Central memory CD4-positive, alpha-beta T cell (primary cell): ENCODE measurements around the gene SLC30A7.

Experiments
- DNase-seq: peaks from one replicate; pipeline ENCODE4 v3.0.0; 2022

The SLC30A7 gene

DNA sequence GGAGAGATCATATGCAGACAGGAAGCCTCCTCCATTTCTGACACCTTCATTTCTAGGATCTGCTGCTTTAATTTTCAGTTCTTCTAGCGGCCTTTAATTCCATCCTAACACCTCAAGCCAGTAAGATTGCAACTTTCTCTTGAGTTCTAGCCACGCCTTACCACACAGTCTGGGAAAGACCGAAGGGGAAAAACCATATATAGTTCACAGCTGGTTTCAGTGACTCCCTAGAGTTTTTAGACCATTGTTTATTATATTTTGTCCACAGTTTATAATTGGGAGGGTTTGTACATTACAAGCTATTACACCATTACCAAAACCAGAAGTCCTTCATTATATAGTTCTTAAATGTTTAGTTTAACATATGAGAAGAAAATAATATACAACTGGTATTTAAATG lies 92.2 kb downstream of the SLC30A7 start:
- no peak for DNase-seq

DNA sequence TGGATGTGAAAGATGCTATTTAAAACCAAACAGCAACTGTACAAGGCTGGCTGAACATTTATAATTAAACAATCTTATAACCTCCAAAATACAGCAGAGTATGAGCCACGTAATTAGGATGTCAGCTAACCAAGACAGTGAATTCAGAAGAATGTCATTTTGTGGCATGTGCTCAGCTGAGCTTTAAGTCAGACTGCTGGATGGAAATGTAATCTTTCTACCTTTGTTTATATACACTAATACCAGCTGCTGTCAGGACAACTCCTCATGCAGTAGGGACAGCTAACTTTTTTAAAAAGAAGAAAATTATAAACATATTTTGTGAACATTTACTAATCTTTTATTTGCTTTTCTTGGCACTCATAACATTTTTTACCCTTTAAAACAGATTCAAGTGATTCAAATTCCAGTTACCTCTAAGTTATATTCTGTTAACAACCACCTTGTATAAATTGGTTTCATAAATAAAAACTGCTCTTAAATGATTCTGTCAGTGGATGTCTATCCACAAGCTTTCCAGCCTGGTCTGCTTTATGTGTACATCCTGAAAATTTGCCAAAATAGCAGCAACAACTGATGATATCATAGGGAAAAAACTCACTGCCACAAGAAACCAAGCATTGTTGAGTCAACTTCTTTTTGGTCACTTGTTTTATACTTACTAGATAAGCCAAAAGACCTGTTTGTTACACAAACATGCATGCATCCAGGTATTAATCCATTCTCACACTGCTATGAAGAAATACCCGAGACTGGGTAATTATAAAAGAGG lies 93.6 kb downstream of the SLC30A7 start:
- no peak for DNase-seq

DNA sequence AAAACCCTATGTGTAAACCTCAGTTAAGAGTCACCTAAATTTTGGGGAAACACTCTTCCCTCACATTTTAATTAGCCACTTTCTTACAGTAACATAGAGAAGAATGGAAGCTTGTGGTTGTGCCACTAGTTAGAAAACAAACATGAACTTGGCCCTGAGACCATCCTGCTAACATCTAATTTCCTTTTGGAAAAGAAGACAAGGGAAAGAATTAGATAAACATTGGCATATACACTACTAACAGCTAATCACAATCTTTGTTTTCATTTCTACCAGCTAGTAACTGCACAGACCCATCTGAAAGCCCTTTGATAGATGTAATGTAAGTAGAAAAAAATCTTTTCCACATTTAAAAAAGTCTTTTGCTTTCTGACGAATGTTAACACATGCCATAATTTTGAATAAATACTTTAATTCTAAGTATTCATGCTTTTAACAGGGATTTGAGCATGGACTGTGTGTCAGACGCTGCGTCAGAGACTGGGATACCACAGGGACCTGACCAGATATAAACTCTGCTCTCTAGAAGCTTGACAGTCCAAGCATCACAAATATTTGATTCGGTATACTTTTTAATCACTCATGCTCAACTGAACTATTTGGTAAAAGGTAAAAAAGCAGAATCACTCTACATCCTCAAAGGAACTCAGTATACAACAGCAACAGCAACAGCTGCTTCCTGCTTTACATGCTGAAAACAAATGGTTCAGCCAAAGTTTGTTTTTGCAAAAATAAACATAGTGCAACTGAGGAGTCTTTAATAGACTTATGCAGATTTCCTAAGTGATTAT lies 99.5 kb downstream of the SLC30A7 start:
- no peak for DNase-seq

DNA sequence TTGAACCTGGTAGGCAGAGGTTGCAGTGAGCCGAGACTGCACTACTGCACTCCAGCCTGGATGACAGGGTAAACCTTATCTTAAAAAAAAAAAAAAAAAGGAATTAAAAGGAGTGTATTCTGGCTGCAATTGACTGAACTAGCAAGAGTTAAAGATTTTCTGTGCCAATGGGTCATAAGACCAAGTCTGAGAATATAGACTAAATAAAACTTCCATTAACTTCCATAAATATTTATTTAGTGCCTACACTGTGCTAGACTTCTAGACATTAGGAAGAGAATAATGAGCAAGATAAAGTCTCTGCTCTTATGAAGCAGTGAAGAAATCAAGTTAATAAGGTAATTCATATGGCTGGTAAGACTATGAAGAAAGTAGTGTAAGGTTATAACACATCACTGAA lies 102.5 kb downstream of the SLC30A7 start:
- DNase-seq = no peak

DNA sequence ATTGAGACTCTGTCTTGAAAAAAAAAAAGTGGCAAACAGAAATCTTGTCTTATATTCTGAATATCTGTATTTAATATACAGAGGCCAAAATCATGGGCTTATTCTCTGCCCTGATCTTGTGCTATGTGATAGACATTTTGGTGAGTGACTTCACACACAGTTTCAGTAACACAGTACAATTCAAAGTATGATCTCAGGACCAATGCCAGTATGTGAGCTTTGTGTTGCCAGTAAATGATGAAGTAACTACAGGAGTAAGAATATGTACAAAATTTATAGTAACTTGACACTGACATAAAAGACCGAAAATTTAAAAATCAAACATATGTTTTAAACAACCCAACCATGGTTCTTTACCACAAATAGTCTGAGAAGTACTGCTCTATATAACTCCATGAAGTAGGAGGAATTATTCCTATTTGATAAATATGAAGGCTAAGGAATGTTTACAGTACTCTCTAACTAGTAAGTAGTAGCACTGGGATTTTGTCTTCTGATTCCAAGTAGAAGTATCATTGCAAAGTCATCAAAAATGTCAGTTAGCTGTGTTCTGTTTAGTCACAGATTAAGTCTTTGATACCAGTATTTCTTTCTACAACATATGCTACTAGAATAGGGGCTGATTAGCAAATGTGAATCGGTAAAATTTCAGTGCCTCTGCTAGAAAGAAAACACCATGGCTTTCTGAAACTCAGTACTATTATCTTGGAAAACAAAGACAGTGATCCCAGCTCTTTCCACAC lies 104.4 kb downstream of the SLC30A7 start:
- DNase-seq = no peak

DNA sequence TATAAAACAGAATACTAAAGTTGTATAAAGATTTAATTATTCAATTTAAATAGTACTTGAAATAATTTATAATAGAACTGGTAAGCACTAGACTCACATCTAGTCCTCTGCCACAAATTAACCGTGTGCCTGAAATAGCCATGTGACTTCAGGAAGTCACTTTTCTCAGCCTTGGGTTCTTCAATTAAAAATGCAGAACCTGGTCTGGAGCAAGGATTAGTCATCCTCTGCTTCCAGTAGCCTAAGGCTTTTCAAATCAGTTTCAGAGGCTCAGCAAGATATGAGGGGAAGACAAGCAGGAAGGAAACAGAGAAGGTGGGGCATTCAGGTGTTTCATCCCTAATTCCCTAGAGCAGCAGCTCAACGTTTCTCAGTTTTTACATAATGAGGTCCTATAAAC lies 106.7 kb downstream of the SLC30A7 start:
- DNase-seq = no peak

DNA sequence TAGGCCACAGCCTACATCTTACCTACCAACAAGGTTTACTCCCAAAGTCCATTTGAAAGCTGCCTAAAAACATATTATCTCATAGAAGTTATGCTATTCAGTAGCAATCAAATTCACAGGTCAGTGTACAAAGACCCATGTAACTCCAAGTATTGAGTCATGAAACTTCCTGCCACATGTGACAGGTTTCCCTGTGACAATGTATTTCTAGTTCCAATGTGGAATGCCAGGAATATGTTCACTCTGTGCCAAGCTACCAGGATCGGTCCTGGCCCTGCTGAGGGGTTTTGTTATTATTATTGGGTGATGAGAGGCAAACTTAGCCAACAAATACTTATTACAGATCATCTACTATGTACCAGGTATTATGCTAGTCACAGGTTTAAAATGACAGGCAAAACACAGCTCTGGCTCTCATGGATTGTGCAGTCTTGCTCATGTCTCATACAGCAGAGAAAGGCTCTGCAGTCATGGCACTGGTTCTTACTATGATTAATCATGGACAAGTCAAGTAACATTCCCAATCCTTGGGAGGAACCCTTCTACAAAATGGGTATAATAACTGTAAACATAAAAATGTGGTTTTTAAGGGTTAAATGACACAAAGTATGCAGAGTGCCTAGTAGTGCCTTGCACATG lies 107.2 kb downstream of the SLC30A7 start:
- no peak for DNase-seq

DNA sequence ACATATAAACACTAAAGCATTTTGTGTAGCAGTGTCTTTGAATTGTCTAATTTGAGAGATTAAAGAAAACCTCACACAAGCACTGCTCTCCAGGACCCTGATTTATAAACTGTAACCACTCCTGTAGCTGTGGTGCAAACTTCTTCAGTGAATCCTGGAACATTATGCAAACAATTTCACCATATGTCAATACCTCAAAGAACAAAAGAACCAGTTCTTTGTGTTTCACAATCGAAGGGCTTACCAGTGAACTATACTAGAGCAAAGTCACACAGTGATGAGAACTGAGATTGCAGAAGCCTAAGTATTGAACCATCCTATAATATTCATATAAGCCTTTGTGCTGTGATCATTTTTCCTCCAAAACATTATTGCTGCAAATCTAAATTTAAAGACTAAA lies 108.2 kb downstream of the SLC30A7 start:
- no peak for DNase-seq

DNA sequence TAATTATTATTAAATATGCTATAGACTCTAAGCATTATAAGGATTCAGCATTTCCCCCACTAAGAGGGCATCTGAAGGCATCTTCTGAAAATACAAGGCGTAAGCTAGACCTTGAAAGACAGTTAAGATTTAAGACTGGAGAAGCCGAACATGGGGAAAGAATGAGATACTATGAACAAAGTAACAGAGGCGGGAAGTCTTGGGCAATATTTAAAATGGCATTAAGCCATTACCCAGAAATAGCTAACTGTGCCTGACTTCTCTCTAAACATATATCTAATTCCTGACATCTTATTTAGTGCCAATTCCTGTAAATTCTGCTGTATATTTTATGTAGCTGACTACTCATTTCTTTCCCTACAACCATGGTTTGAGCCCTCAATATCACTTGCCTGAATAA lies 108.8 kb downstream of the SLC30A7 start:
- no peak for DNase-seq

DNA sequence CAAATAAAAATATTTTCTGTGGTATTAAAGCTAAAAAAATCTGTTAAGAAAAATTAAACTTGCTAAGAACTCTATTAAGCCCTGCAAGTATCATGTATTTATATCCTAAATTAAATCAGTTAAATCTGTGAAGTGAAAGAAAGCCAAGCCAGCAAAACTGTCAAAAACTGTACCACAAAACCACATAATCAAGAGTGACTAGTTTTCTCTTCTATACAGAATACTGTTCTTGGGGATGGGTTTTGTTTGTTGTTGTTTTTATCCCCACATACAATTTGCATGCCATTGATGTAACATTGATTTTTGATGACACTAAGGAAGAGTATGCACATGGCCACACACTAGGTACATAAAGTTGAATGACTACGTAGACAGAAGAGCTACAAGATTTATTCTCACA lies 109.3 kb downstream of the SLC30A7 start:
- DNase-seq = peak; percentile 35

DNA sequence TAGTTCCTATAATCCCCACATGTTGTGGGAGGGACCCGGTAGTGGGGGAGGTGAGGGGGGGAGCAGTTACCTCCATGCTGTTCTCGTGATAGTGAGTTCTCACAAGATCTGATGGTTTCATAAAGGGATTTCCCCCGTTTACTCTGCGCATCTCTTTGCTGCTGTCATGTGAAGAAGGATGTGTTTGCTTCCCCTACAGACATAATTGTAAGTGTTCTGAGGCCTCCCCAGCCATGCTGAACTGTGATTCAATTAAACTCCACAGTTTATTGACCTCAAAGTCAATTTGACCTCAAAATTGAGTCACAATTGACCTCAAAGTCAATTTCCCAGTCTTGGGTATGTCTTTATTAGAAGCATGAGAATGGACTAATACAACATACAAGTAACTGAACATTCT lies 110.0 kb downstream of the SLC30A7 start:
- peak; percentile 12 for DNase-seq

DNA sequence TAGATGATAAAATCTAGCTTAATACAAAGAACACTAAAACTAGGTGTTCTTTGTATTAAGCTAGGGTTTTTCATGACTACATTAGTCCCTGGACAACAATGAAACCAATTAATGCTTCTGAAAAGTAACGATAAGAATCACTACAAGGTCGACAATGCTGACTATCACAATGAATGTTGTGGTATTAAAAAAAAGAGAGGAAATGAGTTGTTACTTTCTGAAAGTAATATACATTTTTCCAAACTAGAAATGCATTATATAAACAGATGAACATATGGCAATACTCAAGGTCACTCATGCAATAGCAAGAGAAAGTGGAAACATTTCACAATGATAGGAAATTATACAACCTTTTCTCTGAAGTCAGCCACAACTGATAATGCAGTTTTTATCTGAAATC lies 110.7 kb downstream of the SLC30A7 start:
- no peak for DNase-seq

DNA sequence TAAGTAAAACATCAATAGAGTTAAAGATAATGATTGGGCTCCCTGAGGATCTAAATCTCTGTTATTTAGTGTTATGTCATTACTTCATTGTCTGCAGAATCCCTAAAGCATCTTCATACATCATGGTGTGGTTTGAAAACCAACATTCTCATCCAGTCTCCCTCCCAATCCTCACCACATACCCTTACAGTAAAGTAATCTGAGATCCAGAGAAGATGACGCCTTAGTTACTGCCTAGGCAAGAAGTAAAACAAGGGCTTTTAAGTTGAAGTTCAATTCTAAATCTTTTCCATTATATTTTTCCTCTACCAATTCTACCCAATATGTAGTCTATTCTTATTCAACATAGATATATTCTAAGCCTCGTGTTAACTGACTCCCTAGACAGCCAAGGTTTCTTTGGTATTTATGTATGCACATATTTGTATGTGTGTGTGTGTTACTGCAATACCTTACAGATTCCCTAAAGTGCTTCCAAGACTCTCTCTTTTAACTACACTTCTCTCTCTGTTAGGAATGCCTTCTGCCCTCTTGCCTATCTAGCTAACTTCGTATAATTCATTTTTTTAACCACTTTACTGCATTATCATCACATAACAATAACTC lies 112.4 kb downstream of the SLC30A7 start:
- no peak for DNase-seq

DNA sequence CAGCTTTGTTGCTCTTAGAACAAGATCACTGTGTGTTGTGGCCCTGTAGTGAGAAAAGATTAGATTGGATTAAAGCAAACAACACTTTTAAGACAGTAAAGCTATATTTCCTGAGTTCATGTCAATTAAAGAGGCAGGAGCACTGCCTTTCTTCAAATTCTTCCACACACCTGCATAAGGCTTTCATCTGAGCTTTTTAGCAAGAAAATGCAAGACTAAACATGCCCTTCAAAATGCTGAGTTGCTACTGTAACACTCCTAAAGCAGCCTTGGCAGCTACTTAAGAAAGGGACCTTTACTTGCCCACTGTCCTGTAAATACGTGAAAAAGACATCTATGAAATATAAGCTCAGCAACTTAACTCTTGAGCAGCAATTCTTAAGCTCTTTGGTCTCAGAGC lies 117.9 kb downstream of the SLC30A7 start:
- DNase-seq = no peak

DNA sequence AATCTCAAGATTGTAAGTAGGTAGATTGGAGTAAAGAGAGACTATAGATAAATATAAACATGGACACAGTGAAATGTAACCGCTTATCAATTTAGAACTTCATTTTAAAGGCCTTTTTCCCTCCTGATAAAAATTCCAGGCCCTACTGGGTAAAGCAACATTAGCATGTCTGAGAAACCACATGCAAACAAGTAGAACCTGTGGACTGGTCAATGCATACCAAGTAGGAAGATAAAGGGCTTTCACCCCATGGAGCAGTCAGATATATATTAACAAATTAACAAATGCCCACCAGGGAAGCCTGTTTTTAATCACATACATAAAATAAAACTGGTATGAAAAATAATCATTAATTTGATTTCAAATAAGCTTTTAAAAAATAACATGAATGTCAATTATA lies 121.6 kb downstream of the SLC30A7 start:
- no peak for DNase-seq

DNA sequence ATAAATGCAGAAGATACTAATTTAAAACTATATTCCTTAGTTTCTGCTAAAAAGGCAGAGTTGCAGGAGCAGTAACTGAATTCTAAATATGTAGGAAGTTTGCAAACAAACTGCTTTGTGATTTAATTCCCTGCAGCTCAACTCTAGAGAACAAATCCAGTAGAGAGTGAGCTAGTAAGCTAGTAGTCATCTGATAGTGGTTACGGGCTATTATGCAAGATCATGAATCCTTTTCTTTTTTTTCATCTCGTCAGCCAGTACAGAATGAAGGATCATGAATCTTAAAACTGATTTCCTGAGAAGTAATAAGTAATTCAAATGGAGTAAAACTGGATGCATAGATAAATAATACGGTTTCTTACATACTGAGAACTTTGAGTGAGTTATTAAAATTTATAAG lies 126.4 kb downstream of the SLC30A7 start:
- no peak for DNase-seq

DNA sequence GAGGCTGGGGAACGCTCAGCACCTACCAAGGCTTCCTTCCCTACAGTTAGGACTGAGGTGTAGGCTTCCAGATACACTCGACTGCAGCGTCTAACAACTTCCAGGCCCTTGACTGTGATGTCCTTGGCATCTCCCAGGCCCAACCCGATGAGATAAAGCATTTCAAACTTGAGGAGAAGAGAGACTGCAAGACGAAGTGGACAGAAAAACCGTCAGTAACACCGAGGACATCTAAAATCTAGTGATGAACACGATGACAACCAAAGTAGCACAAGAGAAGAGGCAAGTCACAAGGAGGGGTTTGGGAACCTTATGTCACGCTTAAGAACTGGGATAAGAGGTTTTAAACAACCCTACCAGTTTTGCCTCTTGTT lies 129.4 kb downstream of the SLC30A7 start:
- no peak for DNase-seq

DNA sequence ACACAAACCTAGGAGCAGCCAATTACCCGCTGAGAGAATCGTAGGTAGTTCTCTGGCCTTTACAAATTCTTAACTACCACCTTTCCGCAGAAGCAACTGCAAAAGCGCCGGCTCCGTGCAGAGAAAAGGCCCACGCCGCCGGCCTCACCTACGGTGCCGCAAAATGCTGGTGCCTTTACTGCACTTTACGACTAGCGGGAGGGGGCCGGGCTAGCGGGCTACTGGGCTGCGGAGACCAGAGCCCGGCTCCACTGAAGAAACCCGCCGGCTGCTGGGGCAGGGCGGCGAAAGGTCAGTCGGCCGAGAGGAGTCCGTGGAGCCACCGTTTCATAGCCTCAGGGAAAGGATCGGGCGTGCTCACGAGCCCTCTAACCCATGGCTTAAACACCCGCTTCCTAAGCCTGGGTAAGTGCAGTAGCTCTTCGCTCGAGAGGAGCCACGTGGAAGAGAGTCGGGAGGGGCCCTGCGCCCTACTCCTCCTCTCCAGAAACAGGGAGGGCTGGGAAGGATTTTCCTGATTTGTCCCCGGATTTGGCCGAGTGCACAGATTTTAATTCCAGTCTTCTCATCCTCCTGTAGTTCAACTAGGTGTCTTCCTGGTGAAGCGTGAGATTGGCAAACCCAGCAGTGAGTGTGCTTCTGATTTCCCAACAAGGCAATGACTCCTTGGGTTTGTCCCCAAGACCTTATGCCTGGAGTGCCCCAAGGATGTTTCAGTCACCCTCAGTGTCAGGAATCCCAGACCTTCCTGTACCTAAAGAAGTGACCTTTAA lies 130.0 kb downstream of the SLC30A7 start, which contains the start of gene DPH5:
Gene DPH5 (minus strand): TSS at position 128 of the 773 bp plus-strand sequence. CDS start 341 bp downstream, outside the sequence.
- peak; percentile 86 for DNase-seq

DNA sequence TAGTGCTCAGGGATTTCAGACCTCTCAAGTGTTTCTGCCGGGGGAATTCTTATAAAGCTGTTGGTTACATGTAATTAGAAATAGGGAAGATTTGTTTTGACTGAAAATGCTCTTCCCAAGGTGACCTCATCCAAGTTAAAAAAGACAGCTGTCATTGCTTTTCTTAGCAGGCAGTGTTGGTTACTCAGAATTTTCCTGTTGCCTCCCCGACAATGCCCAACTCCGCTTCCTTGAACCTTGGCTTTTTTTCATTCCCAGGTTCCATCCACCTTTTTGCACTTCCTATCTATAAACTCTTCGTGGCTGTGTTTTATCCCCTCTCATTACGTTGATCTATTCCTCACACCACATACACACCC lies 130.5 kb downstream of the SLC30A7 start:
- no peak for DNase-seq

DNA sequence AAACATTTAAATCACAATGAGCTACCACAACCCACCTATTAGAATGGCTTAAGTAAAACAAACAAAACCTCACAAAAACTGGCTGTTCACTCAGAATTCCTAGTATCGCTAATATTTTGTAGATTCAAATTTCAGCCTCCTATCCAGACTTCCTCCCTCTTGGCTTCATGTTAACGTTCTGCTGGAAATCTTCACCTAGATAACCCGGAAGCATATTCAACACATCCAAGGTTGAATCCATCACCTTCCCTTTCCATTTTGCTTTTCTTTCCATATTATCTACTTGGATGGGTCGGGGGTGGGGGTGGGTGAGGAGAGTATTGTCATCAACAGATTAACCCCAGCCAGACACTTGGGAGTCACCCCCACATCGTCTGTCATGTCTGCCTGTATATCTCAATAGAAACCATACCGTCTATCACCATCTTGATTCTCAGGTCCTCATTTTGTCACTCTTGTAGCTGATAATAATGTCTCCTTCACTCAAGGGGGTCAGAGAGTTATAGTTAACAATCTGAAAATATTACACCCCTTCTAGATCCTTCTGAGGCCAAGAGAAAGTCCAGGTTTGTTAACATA lies 131.4 kb downstream of the SLC30A7 start:
- DNase-seq = no peak

DNA sequence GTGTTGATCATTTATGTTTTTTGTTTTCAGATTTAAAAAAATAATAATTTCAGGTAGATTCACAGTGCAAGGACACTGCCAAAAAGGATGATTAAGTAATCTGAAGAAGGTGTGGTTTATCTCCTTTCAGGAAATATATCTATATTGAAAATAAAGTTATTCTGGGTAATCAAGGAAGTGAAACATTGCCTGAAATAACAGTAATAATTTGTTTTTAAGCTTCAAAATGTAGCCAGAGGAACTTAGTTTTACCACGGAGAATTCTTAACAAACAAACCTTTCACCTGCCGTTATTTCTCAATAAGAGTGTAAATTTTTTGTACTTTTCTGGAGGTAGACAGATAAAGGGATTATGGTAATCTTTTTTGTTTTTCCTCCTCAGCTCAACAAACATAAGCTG lies 132.6 kb downstream of the SLC30A7 start:
- no peak for DNase-seq

DNA sequence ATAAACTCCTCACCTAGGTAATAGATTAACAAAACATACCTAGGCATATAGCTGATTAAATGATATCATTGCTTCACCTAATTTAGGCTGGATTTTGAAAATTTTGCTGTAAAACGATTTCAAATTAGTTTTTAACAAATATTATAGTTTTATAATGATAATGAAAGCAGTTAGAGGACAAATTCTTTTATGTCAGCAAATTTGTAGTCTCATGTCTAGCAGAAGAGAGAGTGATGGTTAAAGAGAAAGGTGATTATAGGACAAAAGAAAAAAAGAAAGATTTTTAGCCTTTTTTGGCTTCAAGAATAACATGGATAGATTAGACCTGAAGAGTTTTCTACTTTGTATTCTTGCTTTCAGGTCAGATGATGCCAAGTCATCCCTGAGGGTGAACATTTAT lies 133.3 kb downstream of the SLC30A7 start:
- no peak for DNase-seq
